ENCODE measurements around the gene INSIG2. TPM values are rescaled to one million over a fixed set of nuclear protein-coding genes. Genes with fewer than 3 reads are reported as not detected.

The INSIG2 gene
- total and polyA plus RNA-seq, 12 donors = 5.6 to 19.3 (median 13.5) TPM

DNA sequence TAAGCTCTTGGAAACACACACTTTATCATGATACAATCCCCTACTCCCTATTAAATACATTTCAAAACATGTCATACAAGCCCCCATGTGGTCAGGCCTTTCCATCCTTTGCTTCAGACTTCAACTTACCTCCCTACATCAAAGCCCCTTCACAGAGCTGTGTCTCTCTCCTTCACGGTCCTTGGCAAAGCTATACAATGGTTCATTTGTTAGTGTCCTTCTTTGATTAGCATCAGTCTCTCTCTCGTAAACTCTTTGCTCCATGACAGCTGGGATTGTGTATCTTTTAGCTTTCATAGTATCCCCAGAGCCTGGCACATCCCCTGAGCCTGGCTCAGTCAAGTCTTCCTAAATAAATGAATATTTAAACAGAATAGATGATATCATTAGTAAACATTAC, 25.6 kb upstream of the INSIG2 start:
- Histone ChIP-seq H3K36me3 (no peaks in the 10 kb centered on the region), H3K9me3 (no peaks in the 10 kb centered on the region), H3K4me3 (no peak overlapping the region), H3K4me1 (peaks cover 0 to 29% (median 0%) of the 10 kb centered on the region in 9 donors), H3K27me3 (peaks cover 0 to 81% (median 40%) of the 10 kb centered on the region in 7 donors), H3K27ac (no peak overlapping the region)
- intact Hi-C loops (cut with DNase I) = no loop called here
- no peak for DNase-seq
- WGBS, 2 donors = 47 to 54% methylated on average over 2 of the region's 2 CpGs
- no peak for ATAC-seq
- TF ChIP-seq CTCF (IDR thresholded peaks at IDR 0.05) = no peak

- H3K27me3 ChIP-seq = peaks cover 0 to 71% (median 40%) of the 10 kb centered on the region in 7 donors
- no peak overlapping the region for H3K4me3 ChIP-seq
- H3K9me3 ChIP-seq = no peaks in the 10 kb centered on the region
- H3K36me3 ChIP-seq = no peaks in the 10 kb centered on the region
- DNase-seq (no peak), ATAC-seq (no peak)
- intact Hi-C loops (cut with DNase I) = no loop called here
- H3K4me1 ChIP-seq = peaks cover 0 to 17% (median 0%) of the 10 kb centered on the region in 9 donors
- 39 to 41% methylated on average over 5 of the region's 5 CpGs for WGBS, 2 donors
- no peak for TF ChIP-seq CTCF (IDR thresholded peaks at IDR 0.05)
- no peak overlapping the region for H3K27ac ChIP-seq
Measured at GRCh38 chr2:118065015-118065706, 23.1 kb upstream of the INSIG2 start.

DNA sequence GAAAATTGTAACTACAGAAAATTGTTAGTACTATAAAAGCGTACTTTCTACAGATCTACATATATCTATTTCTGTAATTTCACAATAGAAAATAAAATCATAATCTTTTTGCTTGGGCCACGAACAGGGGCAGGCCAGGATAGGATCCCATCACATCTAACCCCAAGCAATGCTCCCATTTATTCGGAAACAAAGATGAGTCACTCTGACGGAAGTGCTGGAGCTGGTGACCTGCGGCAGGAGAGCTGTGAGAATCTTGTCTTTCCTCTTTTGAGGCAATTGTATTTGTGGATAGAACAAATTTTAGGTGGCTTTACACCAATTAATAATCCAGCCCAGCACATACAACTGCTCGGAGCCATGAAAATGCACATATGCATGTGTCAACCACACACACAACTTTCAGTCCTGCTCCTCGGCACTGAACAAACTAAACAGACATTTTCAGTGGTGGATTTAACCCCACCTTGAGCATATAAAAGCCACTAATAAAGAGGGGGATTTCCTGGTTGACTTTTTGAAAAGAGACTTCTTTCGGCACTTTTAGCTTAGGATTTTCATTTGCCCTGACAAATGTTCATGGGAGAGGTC, 22.3 kb upstream of the INSIG2 start:
- no peak for DNase-seq
- Histone ChIP-seq H3K27ac (no peak overlapping the region), H3K9me3 (no peaks in the 10 kb centered on the region), H3K4me1 (peaks cover 0 to 9% (median 0%) of the 10 kb centered on the region in 9 donors), H3K27me3 (peaks cover 0 to 63% (median 33%) of the 10 kb centered on the region in 7 donors), H3K36me3 (no peaks in the 10 kb centered on the region), H3K4me3 (no peak overlapping the region)
- WGBS, 2 donors = 78% methylated on average over 8 of the region's 8 CpGs
- intact Hi-C loops (cut with DNase I) = no loop called here
- ATAC-seq = no peak
- TF ChIP-seq CTCF (IDR thresholded peaks at IDR 0.05) = no peak

- Histone ChIP-seq H3K27me3 (peaks cover 0 to 7% (median 0%) of the 10 kb centered on the region in 7 donors), H3K36me3 (no peaks in the 10 kb centered on the region), H3K27ac (no peak overlapping the region), H3K9me3 (no peaks in the 10 kb centered on the region), H3K4me3 (no peak overlapping the region), H3K4me1 (no peaks in the 10 kb centered on the region)
- ATAC-seq (no peak), DNase-seq (no peak)
- TF ChIP-seq CTCF (IDR thresholded peaks at IDR 0.05) = no peak
- intact Hi-C loops (cut with DNase I) = no loop called here
- 83% methylated on average over 9 of the region's 9 CpGs for WGBS, 2 donors
Measured at GRCh38 chr2:118077636-118078247, 10.5 kb upstream of the INSIG2 start.
